PC-3 (cell line): ENCODE results near the gene RBMX2.

Source experiments
- EZH2phosphoT487 ChIP-seq: fragments of 300-600 bp; sonication (generic); IDR thresholded peaks from 2 replicates; pipeline ENCODE4 v1.6.1; 2018; ENCODE audit warnings: mild to moderate bottlenecking, antibody characterized with exemption, low read length, borderline replicate concordance
- TF ChIP-seq, protein P1 (sequence below): fragments of 300-600 bp; sonication (generic); conservative IDR thresholded peaks from 2 replicates; pipeline ENCODE4 v1.5.1; 2017; ENCODE audit warnings: antibody characterized with exemption, low read depth, mild to moderate bottlenecking, low read length

DNA sequence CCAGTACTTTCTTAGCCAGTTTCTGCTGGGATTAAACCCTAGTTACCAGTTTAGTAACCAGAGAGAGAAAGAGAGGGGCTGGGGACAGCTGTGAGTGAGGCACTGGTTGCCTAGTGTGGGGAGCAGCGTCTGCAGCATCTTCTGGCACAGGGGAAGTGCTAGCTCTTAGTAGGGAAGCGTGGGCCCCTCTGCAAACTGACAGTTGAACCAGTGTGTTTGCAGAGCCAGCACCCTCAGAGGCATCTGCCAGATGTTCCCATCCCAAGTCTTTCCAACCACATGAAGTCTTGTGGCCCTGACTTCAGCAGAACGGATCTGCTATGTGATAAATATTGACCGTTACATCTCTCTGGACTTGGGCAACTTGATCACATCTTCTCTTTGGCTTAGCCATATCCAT, 15.0 kb downstream of the RBMX2 start:
- TF ChIP-seq, protein P1, sequence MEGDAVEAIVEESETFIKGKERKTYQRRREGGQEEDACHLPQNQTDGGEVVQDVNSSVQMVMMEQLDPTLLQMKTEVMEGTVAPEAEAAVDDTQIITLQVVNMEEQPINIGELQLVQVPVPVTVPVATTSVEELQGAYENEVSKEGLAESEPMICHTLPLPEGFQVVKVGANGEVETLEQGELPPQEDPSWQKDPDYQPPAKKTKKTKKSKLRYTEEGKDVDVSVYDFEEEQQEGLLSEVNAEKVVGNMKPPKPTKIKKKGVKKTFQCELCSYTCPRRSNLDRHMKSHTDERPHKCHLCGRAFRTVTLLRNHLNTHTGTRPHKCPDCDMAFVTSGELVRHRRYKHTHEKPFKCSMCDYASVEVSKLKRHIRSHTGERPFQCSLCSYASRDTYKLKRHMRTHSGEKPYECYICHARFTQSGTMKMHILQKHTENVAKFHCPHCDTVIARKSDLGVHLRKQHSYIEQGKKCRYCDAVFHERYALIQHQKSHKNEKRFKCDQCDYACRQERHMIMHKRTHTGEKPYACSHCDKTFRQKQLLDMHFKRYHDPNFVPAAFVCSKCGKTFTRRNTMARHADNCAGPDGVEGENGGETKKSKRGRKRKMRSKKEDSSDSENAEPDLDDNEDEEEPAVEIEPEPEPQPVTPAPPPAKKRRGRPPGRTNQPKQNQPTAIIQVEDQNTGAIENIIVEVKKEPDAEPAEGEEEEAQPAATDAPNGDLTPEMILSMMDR = no peak
- no peak for TF ChIP-seq EZH2phosphoT487
